CD4-positive, alpha-beta T cell treated with Interleukin-4 for 1 hour (primary cell): Measurements from ENCODE around the gene TAOK1.

Experiments
- DNase-seq, 2 donors: peaks; one replicate each; pipeline ENCODE4 v3.0.0-alpha.2; 2020 to 2022

The TAOK1 gene

DNA sequence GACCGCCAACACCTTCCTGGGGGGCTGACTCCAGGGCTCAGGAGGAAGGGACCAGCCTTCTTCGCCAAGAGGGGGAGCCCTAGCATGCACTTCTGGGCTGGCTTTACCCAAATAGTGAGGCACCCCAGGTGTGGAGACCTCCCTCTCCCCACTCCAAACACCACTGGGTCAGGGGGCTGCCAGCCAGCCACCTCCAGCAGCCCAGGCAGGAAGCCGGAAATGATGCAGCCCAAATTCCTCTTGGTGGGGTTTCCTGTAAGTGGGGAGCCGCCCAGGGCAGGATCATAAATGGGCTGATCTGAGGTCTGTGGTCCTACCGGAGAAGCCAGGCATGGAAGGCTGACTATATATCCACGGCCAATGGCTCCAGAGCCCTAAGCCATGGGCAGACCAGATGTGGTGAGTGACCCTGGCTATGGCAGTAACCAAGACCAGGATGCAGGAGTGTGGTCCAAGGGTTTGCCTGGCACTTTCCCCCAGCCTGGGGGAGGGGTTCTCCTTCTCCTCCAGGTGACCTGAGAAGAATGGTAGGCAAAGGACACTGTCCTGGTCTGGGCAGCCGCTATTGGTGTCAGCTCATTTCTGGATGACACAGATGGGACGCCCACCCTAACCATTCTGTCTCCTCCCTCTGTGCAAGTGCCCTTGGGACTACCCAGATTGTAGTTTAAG, 195.1 kb downstream of the TAOK1 start:
- DNase-seq: peak; percentile 30 to 46

DNA sequence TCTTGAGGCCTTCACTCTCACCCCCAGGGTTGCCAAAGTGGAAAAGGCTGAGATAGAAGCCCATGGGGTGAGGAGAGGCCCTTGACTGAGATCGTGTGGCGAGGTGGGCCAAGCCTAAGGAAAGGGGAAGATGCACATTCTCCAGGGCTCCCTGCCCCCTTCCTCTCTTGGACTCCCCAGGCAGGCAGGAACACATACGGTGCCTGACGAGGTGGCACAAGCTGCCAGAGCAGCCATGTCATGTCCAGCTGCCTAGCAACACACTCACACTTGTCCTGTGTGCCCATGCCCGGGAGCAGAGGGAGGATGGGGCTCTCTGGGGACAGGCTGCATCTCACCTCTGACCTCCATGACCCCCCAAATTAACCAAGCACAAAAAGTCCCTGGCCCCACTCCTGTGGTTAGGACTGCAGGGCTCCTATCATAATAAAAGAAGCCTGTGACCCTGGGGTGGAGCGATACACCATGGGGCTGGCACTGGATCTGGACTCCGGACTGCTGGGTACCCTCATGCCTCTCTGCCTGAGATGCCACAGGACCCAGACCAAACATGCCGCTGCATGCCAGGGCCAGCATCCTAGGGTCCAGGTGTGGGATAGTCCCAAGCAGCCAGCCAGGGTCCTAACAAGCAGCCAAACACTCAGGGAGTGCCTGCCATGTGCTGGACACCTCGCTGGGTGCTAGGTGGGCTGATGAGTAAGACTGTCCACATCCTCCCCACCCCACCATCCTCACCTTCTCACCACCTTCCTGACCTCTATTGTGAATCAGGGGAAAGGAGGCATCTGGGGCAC, 196.7 kb downstream of the TAOK1 start:
- DNase-seq: no peak

DNA sequence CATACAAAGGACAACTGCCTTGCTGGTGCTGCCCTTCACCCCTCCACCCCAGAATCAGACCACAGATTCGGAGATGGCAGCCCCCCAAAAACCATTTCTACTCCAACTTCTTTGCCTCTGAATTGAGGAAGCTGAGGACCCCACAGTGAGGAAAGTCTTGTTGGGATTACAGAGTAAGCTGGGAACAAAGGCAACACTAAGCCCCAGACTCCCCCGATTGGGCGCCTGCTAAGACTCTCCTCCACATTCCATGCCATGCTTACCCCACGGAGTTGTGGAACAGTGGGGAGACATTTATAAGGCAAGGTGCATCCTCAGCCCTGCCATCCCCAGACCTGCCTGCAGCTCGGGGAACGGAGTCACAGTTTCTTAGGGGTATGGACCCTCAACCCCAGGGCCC, 197.4 kb downstream of the TAOK1 start:
- no peak for DNase-seq

DNA sequence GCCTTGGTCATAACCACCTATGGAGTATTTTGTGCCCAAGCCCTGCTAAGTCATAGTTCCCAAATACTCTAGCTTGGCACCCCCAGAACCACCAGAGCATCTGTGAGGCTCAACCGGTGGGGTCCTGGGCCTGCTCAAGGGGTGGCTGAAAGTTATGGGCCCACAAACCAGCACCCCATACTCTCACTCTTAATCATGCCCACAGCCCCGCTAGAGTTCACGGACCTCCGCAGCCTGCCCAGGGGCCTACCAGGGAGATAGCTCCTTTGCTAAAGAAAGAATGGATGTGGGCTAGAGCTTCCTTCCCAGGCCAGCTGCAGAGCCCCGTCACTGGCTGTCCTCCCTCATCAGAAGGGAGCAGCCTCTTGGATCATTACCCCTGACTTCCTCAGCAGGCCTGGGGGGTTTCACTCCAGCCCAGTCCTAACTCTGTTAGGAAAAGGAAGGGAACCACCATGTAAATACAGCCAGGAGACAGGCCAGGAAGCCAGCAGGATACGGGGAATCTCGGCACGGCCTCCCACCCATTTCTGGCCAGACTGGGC, 197.9 kb downstream of the TAOK1 start:
- no peak for DNase-seq

DNA sequence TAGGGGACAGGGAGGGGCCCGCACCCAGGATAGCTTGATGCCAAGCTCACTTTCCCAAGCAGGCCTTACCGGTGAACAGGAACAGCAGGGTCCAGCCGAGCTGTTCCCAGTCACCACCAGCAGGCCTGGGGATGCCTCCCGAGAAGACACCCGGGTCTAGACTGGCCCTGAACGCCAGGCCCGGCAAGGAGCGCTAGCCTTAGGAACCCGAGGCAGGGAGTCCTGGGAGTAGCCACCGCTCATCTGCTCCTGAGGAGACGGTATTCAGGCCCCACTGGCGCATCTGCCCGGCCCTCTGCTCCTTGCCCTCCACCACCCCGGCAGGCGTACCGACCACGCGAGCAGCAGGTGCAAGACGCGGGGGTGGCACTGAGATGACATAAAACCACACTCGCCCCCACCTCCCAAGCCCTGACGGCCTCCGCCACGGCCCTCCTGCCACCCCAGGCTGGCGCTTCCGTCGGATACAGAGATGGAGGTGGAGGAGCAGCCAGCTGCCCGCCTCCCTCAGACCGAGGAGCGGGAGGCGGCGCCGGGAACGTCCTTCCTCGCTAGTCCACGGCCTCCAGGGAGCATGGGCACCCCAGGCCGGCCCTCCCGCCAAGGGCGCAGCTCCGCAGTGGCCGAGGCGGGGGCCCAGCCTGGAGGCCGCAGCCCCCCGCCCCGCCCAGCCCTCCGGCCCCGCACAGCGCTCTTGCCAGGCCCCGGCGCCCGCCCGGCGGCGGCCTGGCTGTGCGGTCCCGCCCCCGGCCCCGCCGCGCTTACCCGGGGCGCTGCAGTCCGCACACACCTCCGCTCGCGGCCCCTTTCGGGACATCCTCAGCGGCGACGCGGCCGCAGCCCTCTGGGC, 198.6 kb downstream of the TAOK1 start:
- DNase-seq: peak; percentile 42 to 50

DNA sequence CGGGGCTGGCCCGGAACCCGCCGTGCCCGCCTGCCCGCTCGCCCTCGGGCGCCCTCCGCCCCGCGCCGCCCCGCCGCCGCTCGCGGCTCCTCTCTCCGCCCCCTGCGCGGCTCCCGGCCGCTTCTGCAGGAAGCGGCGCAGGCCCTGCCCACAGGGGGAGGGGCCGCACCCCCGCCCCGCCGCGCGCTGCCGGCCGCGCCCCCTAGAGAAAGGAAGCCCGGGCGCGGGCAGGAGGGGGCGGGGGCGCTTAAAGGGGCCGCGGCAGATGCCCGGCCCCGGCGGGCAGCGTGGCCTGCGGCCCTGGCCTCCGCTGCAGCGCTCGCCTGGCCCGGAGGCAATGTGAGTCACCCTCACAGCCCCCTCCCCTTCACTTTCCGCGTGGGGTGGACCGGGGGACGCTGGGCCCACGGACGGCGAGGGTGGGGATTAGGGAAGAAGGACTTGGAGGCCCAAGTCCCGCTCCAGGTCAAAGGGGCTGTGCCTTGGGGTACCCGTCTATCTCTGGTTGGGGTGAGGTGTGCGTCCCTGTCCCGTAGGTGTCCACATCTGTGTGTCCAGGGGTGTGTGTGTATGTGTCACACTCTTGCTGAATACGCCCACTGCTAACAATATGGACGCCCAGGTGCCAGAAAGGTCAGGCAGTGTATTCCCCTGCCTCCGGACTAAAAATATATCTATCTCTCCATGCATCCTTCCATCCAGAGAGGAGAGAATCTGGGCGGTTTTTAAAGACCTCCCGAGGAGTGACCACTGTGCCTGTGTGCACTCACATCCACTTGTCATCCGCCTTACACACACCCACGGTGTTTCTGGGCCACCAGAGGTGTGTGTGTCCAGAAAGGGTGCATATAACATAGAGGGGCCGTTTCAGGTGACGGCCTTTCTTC, 199.6 kb downstream of the TAOK1 start, which contains the start of gene GIT1:
Gene GIT1 (minus strand): TSS at position 125 of the 887 bp plus-strand sequence. CDS start 270 bp downstream, outside the sequence.
- DNase-seq: peak; percentile 82 to 85

DNA sequence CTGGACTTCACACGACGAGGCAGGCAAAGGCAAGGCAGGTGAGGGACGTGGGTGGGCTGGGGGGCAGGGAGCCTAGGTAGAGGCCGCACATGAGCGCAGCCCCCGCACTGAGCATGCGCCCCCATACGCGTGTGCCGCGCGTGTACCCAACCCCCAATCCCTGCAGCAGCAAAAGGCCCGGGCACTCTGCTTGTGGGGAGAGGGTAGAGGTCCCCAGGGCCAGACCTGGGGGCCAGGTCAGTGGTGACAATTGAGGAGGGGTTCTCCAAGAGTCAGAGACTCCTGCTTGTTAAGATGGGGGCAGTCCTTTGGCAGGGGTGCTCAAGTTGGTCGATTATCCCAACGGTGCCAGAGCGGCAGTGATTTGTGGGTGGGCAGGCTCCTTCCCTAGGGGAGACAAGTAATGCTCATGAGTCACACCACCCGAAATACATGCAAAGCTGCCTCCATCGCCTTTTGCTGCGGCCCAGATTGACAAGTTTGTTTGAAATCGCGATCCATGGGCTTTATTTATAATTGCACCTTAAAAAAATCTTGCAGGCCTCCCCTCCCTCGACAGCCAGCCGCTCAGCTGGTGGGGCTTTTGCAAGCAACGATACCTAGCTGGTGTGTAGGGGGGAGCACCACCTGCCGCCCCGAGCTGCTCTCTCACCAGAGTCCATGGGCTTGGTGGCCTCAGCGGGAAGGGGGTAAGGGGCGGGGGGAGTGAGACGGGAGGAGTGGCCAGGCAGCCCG, 200.4 kb downstream of the TAOK1 start:
- DNase-seq: peak in 1 of 2 donors; percentile 31

DNA sequence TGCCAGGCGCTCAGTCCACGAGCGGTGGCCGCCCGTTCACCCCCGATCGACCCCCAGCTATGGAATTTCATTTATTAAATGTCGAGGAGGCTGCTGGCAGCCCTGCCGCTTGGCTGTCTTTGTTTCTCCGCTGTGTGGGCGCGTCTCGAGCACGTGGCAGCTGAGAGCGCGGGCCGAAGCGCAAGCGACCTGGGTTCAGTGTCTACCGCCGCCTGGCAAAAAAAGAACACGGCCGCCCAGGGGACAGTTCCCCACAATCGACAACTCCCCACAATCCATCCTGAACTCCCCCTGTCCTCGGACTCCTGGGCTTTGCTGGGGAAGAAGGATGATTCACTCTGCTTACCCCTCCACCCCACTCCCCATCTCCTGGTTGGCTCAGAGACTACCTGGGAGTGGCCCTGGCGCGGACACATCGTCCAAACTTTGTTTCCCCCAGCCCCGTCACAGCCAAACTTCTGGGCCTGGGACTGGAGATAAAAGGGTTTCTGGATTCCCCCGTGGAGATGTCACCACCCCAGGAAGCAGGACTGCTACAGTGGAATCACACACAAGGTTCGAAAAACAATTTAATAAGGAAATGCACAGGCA, 201.1 kb downstream of the TAOK1 start:
- DNase-seq: no peak

DNA sequence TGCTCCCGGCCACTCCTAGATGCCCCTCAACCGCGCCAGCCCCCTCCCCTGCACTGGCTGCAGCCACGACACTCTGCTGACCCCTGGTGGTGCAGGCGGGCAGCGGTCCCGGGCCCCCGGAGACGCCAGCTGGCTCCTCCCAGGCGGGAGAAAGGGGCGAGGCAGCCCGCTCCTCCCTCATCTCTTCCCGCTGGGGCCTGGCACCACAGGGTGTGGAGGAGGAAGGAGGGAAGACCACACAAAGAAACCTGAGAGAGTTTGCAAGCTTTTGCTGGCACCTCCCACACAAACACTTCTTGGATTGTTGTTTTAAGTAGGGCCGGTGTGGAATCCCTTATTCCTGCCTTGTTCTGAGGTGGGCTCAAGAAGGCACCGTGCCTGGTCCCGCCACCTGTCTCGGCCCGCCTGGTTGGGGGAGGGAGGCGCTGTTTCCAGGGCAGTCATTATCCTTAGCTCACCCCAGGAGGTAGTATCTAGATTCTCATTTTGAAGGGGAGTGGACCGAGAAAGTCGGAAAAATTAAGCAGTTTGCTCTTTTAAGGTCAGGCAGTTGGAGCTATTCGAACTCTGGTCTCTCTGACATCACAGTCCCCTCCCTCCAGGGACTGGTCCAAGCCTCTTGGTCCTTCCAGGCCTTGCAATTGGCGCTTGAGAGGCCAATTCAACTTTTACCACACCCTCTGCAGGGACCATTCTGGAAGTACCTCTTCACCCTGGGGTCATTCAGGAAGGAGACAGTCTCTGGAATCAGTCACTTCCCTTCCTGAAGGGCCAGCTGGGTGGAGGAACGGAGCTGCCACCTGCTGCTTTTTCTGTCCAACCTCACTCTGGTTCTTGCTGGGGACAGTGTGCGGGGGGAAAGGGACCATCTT, 201.8 kb downstream of the TAOK1 start:
- peak; percentile 75 to 81 for DNase-seq

DNA sequence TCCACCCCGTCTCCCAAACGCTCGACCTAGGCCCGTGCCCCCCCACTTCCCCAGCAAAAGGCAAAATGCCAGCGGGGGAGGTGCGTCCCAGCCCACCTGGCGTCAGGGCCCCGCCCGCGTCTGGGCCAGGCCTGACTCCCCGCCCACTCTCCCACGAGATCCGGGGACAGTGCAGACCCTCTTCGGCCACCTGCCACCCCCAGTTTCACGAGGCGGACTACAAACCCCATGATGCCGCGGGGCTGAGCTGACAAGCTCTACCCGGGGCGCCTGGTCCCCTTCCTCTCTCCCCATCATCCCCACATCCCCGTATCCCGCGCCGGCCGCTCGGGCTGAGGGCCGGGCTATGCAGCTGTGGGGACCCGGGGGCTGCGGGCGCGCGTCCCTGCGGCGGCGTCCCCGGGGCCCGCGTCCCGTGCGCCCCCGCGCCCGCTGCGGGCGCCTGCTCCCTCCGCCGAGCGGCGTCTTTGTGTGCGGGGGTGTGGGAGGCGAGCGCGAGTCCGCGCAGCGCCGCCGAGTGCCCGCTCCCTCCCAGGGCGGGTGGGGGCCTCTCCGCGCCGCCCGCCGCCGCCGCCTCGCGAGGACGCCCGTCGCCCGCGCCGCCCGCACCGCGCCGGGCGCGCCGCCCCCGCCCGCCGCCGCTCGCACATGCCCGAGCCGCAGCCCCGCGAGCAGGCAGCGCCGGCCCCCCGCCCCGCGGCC, 202.8 kb downstream of the TAOK1 start, which contains the start of gene ANKRD13B:
Gene ANKRD13B (plus strand): TSS at position 283 of the 702 bp plus-strand sequence. CDS start 490 bp downstream, outside the sequence.
- DNase-seq: peak in 1 of 2 donors; percentile 44

DNA sequence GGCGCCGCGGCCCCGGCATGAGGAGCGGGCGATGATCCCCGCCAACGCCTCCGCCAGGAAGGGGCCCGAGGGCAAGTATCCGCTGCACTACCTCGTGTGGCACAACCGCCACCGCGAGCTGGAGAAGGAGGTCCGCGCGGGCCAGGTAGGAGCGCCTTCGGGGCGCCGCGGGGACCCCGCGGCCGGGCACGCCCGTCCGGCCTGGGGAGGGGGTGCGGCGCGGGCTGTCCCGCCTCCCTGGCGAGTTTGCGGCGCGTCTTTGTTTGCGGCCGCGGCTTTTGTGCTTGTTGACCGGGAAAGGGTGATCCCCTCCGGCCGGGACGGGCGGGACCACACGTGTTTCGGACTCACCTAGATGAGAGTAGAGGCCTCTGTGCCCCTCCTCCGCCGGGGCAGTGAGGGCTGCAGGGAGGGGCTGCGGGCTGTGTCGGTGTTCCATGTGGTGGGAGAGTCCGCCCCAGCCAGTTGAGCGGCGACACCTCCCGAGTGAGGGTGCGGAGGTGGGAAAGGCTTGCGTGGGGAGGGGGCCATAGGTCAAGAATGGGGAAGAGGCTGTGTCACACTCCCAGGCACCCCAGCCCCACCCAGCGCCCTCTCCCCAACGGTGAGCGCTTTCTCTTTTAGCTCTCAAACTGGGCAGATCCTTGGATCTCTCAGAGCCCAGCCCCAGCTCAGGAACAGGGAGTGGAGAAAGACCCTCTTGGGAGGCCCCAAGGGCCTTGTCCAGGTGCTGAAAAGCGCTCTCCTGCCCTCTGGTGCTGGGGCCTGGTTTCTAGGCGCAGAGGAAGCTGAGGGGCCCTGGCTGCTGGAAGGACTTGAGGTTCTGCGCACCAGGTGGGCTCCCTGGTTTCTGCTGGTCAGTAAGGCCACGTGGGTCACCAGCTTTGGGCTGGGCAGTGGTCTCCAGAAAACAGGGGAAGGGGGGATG, 203.7 kb downstream of the TAOK1 start:
- no peak for DNase-seq

DNA sequence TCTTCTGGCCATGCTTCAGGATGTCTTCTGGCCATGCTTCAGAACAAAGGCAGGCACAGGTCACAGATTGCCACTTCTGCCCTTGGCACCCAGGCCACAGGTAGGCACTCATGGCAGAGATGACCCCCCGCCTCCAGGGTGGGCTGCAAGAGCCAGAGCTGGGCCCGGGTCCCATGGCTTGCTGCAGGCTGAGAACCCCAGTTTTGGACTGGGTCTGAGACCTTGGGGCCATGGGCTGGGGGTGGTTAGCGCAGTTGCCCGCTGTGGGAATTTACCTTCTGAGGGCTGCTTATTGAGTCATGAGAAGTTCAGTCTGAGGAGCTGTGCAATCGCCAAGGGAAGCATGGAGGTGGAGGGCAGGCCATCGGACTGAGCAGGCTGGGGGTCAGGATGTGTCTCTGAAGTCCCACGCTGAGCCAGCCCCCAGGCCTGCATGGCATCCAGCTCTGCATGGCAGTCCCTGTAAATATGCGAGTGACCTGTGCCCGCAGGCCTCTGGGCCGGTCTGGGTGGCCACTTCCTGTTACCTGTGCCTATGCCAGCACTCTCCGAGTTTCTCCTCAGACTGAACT, 204.4 kb downstream of the TAOK1 start:
- DNase-seq: no peak

DNA sequence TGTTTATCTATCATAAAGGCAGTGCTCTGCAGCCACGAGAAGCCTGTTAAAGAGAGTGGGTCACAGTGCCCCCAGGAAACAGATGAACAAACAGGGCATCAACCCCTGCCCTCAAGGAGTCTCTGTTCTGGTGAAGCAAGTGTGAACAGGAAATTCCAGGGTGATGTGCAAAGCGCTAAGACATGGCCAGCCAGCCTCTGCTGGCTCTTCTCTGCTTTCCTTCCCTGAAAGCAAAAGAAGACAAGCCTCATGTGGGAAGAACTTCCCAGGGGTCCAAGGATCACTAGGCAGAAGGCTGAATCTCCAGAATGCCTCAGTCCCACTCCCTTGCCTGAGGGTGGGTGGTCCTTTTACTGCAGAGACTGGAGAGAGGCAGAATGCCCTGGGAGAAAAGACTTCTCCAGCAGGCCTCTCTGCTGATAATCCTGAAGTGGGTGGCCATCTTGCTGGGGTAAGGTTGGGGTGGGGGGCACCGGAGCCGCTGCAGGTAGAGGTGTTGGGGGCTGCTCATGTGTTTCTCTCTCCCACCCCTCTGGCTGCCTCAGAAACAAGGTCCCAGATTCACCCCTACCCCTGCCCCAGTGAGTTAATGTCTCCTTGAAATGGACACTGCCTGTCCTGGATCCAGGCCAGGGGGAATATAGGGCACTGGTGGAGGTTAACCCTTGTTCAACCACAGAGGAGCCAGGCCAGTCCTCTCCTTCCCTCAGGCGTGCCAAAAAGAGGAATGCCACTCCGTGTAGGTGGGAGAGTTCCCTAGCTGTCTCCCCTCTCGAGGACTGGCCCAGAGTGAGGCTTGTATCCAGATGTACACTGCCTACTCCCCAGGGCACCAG, 205.2 kb downstream of the TAOK1 start:
- DNase-seq: no peak

DNA sequence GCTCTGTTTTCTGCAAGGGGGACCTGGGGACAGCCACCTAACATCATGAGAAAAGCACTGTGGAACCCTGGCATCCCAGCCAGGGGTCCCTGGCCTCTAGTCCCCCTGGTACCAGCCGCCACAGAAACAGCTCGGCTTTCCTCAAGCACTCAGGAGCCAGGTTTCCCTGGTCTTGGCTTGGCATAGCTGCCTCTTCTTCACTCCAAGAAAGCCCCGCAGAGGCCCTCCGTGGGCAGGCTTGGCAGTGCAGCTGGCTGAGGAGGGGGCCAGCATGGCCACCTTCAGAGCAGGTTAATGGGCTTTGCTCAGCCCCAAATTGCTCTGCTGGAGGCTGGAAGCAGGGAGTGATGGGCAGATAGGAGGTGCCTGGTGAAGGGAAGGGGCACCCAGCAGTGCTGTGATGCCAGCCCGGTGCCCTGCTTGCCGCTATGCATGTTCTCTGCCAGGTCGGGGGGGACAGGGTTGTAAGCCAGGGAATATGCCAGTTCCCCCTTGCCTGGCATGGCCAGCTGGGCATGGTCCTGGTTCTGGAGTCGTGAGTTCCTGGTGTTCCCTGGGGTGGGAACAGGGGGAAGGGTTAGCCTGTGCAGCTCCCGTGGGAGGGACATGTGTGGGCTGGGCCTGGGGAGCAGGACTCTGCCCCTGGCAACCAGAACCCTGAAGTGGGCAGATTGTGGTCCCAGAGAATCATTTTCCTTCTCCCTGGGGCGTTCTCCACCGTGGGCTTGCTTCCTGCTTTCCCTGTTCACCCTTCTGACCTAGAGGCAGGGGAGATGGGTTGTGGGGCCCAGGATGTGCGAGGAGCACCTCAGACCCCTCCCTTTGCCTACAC, 206.0 kb downstream of the TAOK1 start:
- no peak for DNase-seq

DNA sequence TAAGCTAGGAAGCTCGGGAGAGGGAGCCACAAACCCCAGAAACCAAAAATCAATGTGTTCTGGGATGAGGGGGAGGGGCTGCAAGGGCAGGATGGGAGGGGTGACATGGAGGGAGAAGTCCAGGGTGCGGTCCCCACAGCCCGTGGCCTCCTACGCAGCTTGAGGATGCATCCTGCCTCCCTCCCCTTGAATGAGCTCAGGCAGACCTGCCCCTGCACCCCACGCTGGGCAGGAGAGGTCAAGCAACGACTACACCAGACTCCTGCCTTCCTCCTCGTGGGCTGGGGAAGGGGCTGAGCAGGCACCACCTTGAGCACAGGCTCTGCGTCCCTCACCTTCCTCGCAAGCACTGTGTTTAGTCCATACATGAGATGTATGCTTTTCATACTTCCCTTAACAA, 206.6 kb downstream of the TAOK1 start:
- DNase-seq: no peak
